A549 (cell line): Measurements from ENCODE around the gene KCNMA1. TPM values are rescaled to one million over a fixed set of nuclear protein-coding genes. Genes with fewer than 3 reads are reported as not detected.

ENCODE experiments used
- ATAC-seq, 2 experiments: fragments of 200-7000 bp in 1 of 2; fragments of >200 bp in 1 of 2; cut with Nextera tagmentation in 1 of 2; cut with Tn5 transposase in 1 of 2; 3 replicates each; pipeline versions ENCODE4 v1.8.0 to v1.9.1; 2018 to 2020; ENCODE audit warnings: mild to moderate bottlenecking in 1 of 2, moderate library complexity in 1 of 2
- CTCF ChIA-PET: fragments of 300-600 bp; sonication (Branson Sonifier 250); formaldehyde crosslinking; extraction: SDS; loops from one replicate; lab custom pipeline; 2021; ENCODE audit warnings: antibody characterized with exemption, inconsistent platforms; lab: Yijun Ruan, JAX
- POLR2A ChIA-PET: fragments of 350-600 bp; formaldehyde crosslinking; extraction: SDS; loops from one replicate; lab custom pipeline; 2021; ENCODE audit warnings: antibody characterized with exemption, inconsistent platforms; lab: Yijun Ruan, JAX
- DNase-seq, 2 experiments: peaks; one replicate each; pipeline versions ENCODE4 v3.0.0 to v3.0.0-alpha.2; 2011 to 2016; ENCODE audit warnings: low read depth in 1 of 2, low spot score in 1 of 2
- FAIRE-seq: peaks from 2 replicates; lab custom pipeline; 2011; peaks lifted over from hg19 to GRCh38; lab: Jason Lieb, UNC
- H3K27ac ChIP-seq, 2 experiments: fragments of >200 bp; sonication (Bioruptor Twin); formaldehyde crosslinking; 3 replicates each; pipeline ENCODE4 v1.5.1; 2016 to 2017
- H3K4me1 ChIP-seq: fragments of >200 bp; sonication (Bioruptor Twin); formaldehyde crosslinking; 3 replicates; pipeline ENCODE4 v1.6.1; 2016
- H3K4me2 ChIP-seq: fragments of >200 bp; sonication (Bioruptor Twin); formaldehyde crosslinking; 3 replicates; pipeline ENCODE4 v1.6.1; 2016
- H3K4me3 ChIP-seq: fragments of >200 bp; sonication (Bioruptor Twin); formaldehyde crosslinking; 3 replicates; pipeline ENCODE4 v1.5.1; 2016
- H3K9me3 ChIP-seq: fragments of >200 bp; sonication (Bioruptor Twin); formaldehyde crosslinking; 3 replicates; pipeline ENCODE4 v1.6.1; 2016
- CBX2 ChIP-seq: fragments of 200-600 bp; sonication (generic); IDR thresholded peaks from 2 replicates; pipeline ENCODE4 v1.6.1; 2016; ENCODE audit warnings: low read depth, mild to moderate bottlenecking, borderline replicate concordance
- CBX8 ChIP-seq: fragments of 200-600 bp; sonication (generic); IDR thresholded peaks from 2 replicates; pipeline ENCODE4 v1.6.1; 2016
- CEBPB ChIP-seq, 2 experiments: fragments of >200 bp in 1 of 2; sonication (Bioruptor Twin) in 1 of 2; formaldehyde crosslinking in 1 of 2; IDR thresholded peaks; 2 replicates each; pipeline ENCODE4 v1.6.1; 2012 to 2016
- CHD4 ChIP-seq: fragments of 200-600 bp; sonication (generic); IDR thresholded peaks from 2 replicates; pipeline ENCODE4 v1.6.1; 2016; ENCODE audit warnings: antibody characterized with exemption, mild to moderate bottlenecking, borderline replicate concordance
- E2F6 ChIP-seq: IDR thresholded peaks from 2 replicates; pipeline ENCODE4 v1.6.1; 2012; ENCODE audit warnings: low read depth, borderline replicate concordance
- FOSB ChIP-seq: fragments of 250-450 bp; sonication (Bioruptor Pico); IDR thresholded peaks from 2 replicates; pipeline ENCODE4 v1.5.0; 2020; ENCODE audit warnings: mild to moderate bottlenecking, moderate library complexity
- FOSL2 ChIP-seq, 2 experiments: fragments of 450-650 bp in 1 of 2; fragments of >200 bp in 1 of 2; sonication (Bioruptor Twin) in 1 of 2; formaldehyde crosslinking; IDR thresholded peaks; 2 replicates each; pipeline versions ENCODE4 v1.5.0 to v1.6.1; 2016 to 2020; ENCODE audit warnings: mild to moderate bottlenecking in 1 of 2, moderate library complexity in 1 of 2
- GATA3 ChIP-seq: IDR thresholded peaks from 2 replicates; pipeline ENCODE4 v1.6.1; 2012; ENCODE audit warnings: borderline replicate concordance
- HDAC2 ChIP-seq: fragments of 200-600 bp; sonication (generic); IDR thresholded peaks from 2 replicates; pipeline ENCODE4 v1.6.1; 2016
- HMGXB4 ChIP-seq: fragments of 250-450 bp; sonication (Bioruptor Pico); IDR thresholded peaks from 2 replicates; pipeline ENCODE4 v1.5.0; 2021; ENCODE audit warnings: mild to moderate bottlenecking, moderate library complexity, borderline replicate concordance
- JUN ChIP-seq, 2 experiments: fragments of >200 bp; sonication (Bioruptor Twin); formaldehyde crosslinking; IDR thresholded peaks; 2 replicates in 1 of 2; 3 replicates in 1 of 2; pipeline ENCODE4 v1.6.1; 2016 to 2017
- KDM5A ChIP-seq: fragments of 200-600 bp; sonication (generic); IDR thresholded peaks from 2 replicates; pipeline ENCODE4 v1.6.1; 2016; ENCODE audit warnings: antibody characterized with exemption, mild to moderate bottlenecking
- MAX ChIP-seq: IDR thresholded peaks from 2 replicates; pipeline ENCODE4 v1.6.1; 2012
- MAZ ChIP-seq: fragments of 150-350 bp; IDR thresholded peaks from 2 replicates; pipeline ENCODE4 v1.6.1; 2014; ENCODE audit warnings: antibody characterized with exemption, low read depth, low read length, borderline replicate concordance
- MYC ChIP-seq: IDR thresholded peaks from 2 replicates; pipeline ENCODE4 v1.6.1; 2012; ENCODE audit warnings: mild to moderate bottlenecking, inconsistent platforms, low read length, improper control_type of control experiment, borderline replicate concordance
- NFE2L2 ChIP-seq: fragments of 150-350 bp; conservative IDR thresholded peaks from 2 replicates; pipeline ENCODE4 v1.6.1; 2014; ENCODE audit warnings: low read length
- NR3C1 ChIP-seq: fragments of >200 bp; sonication (Bioruptor Twin); formaldehyde crosslinking; IDR thresholded peaks from 3 replicates; pipeline ENCODE4 v1.6.1; 2017
- REST ChIP-seq: fragments of 200-600 bp; sonication (generic); IDR thresholded peaks from 2 replicates; pipeline ENCODE4 v1.6.1; 2016; ENCODE audit warnings: antibody characterized with exemption, mild to moderate bottlenecking, moderate library complexity
- ZFP36 ChIP-seq: fragments of 450-650 bp; IDR thresholded peaks from 2 replicates; pipeline ENCODE4 v1.6.1; 2014; ENCODE audit warnings: borderline replicate concordance; ENCODE audit not compliant: partially characterized antibody
- ZNF302 ChIP-seq: fragments of 250-450 bp; sonication (Bioruptor Pico); IDR thresholded peaks from 2 replicates; pipeline ENCODE4 v1.9.0; 2021; ENCODE audit warnings: inconsistent platforms, mild to moderate bottlenecking, moderate library complexity
- WGBS: methylation state at CpG from one replicate; pipeline ENCODE4 v1.1.6; 2017; ENCODE audit errors: missing lambda C conversion rate; 5-methylcytosine and 5-hydroxymethylcytosine counted together
- polyA plus RNA-seq, 4 experiments: library from polyadenylated mRNA; depleted of rRNA in 3 of 4; stranded (reverse); fragments of >200 nt; fragmentation: RNase III in 1 of 4; extraction: RNeasy Plus Mini Kit Qiagen cat#74134 plus additional on column Dnase treatment in 1 of 4; gene quantifications; 2 replicates in 3 of 4; 3 replicates in 1 of 4; pipeline ENCODE4 v1.2.3, GENCODE V29; 2011 to 2017
- TF ChIP-seq, protein P1 (sequence below): fragments of >200 bp; sonication (Bioruptor Twin); formaldehyde crosslinking; IDR thresholded peaks from 2 replicates; pipeline ENCODE4 v1.6.1; 2016
- TF ChIP-seq, protein P2 (sequence below): fragments of >200 bp; sonication (Bioruptor Twin); formaldehyde crosslinking; IDR thresholded peaks from 3 replicates; pipeline ENCODE4 v1.5.1; 2016

The KCNMA1 gene
- polyA plus RNA-seq, 2 of the 4 experiments (the other 2 are of a cell fraction) = 14.9 to 30.6 TPM

DNA sequence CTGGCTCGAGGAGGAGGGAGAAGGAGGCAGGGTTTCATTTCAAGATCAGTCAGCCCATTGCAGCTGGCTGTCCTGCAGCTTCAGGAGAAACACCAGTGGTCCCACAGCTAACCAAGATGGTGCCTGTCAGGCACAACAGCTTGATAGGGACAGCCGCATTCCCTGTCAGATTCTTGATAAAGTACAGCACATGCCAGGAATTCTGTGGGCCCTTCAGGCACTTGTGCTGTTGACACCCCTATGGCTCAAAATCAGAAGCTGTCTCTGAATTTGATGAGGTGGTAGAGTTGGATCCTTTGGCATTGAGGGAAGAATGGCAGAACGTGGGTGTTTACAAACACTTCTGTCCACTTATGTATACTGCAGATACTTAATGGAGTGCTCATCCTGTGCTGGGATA lies 354.3 kb downstream of the KCNMA1 start:
- CTCF ChIA-PET = interaction anchor here (0.7 to 1.8 kb wide), 5 partner anchors 10 to 117 kb away, joined by 3 to 6 read pairs (median 4); no protein-coding TSS in a partner anchor
- POLR2A ChIA-PET = no interaction called here
- ATAC-seq = no peak
- H3K27ac ChIP-seq = no peak overlapping the region
- FAIRE-seq = no peak
- 47% methylated on average over 3 of the region's 3 CpGs for WGBS
- H3K9me3 ChIP-seq = 0 out of 3 replicates have a peak, but pooled peaks cover 3% of the 10 kb centered on the region
- H3K4me1 ChIP-seq = peaks cover 16% of the 10 kb centered on the region
- H3K4me2 ChIP-seq = no peak overlapping the region
- TF ChIP-seq REST (no peak), CBX2 (no peak), FOSB (no peak), CEBPB (IDR thresholded peaks at IDR 0.05) (no peak), JUN (IDR thresholded peaks at IDR 0.05) (no peak), ZFP36 (no peak), CHD4 (no peak), E2F6 (no peak), MYC (no peak), FOSL2 (IDR thresholded peaks at IDR 0.05) (no peak), FOSL2 (CRISPR knock-in tag; IDR thresholded peaks at IDR 0.05) (no peak), ZNF302 (CRISPR knock-in tag) (no peak)
- no peak overlapping the region for H3K4me3 ChIP-seq
- DNase-seq = no peak

GRCh38 chr10:77282163-77282562 lies 355.4 kb downstream of the KCNMA1 start:
- 55% methylated on average over 2 of the region's 2 CpGs for WGBS
- ChIA-PET POLR2A (no interaction called here), CTCF (interaction anchor here (1.8 kb wide), 1 partner anchor 31 kb away, joined by 4 read pairs; no protein-coding TSS in a partner anchor)
- Histone ChIP-seq H3K9me3 (0 out of 3 replicates have a peak, but pooled peaks cover 3% of the 10 kb centered on the region), H3K4me2 (no peak overlapping the region), H3K27ac (no peak overlapping the region), H3K4me1 (peaks cover 4% of the 10 kb centered on the region), H3K4me3 (no peak overlapping the region)
- no peak for FAIRE-seq
- TF ChIP-seq ZNF302 (CRISPR knock-in tag) (no peak), MYC (no peak), NR3C1 (no peak), CEBPB (IDR thresholded peaks at IDR 0.05) (no peak), CBX2 (no peak), MAZ (no peak), CBX8 (no peak), HMGXB4 (CRISPR knock-in tag) (no peak), KDM5A (no peak), MAX (no peak), HDAC2 (no peak), NFE2L2 (no peak), GATA3 (no peak)
- TF ChIP-seq, protein P1, sequence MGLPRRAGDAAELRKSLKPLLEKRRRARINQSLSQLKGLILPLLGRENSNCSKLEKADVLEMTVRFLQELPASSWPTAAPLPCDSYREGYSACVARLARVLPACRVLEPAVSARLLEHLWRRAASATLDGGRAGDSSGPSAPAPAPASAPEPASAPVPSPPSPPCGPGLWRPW = no peak
- TF ChIP-seq, protein P2, sequence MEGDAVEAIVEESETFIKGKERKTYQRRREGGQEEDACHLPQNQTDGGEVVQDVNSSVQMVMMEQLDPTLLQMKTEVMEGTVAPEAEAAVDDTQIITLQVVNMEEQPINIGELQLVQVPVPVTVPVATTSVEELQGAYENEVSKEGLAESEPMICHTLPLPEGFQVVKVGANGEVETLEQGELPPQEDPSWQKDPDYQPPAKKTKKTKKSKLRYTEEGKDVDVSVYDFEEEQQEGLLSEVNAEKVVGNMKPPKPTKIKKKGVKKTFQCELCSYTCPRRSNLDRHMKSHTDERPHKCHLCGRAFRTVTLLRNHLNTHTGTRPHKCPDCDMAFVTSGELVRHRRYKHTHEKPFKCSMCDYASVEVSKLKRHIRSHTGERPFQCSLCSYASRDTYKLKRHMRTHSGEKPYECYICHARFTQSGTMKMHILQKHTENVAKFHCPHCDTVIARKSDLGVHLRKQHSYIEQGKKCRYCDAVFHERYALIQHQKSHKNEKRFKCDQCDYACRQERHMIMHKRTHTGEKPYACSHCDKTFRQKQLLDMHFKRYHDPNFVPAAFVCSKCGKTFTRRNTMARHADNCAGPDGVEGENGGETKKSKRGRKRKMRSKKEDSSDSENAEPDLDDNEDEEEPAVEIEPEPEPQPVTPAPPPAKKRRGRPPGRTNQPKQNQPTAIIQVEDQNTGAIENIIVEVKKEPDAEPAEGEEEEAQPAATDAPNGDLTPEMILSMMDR = no peak
- ATAC-seq = no peak
- DNase-seq = no peak
